H1 (cell line): ENCODE data around the gene NOC2L. TPM values are rescaled to one million over a fixed set of nuclear protein-coding genes. Genes with fewer than 3 reads are reported as not detected.

Source experiments
- BCL11A ChIP-seq, 2 experiments: IDR thresholded peaks; one replicate each; pipeline ENCODE4 v1.6.1; 2011; ENCODE audit warnings: low read depth in 2 of 2, low read length in 2 of 2, mild to moderate bottlenecking in 2 of 2
- BRCA1 ChIP-seq: IDR thresholded peaks from 2 replicates; pipeline ENCODE4 v1.6.1; 2012; ENCODE audit warnings: low read depth, low read length, improper control_type of control experiment
- CBX5 ChIP-seq: fragments of 300-800, 300-1000 bp; sonication (generic); IDR thresholded peaks from 2 replicates; pipeline ENCODE4 v1.7.1; 2016; ENCODE audit warnings: antibody characterized with exemption, low read length, low read depth
- CREB1 ChIP-seq: IDR thresholded peaks from 2 replicates; pipeline ENCODE4 v1.6.1; 2012; ENCODE audit warnings: inconsistent platforms
- CTBP2 ChIP-seq: IDR thresholded peaks from 2 replicates; pipeline ENCODE4 v1.7.0; 2011; ENCODE audit warnings: borderline replicate concordance, mild to moderate bottlenecking, moderate library complexity, mixed read lengths, low read length; ENCODE audit not compliant: insufficient read depth, insufficient read length
- EGR1 ChIP-seq: IDR thresholded peaks from 2 replicates; pipeline ENCODE4 v1.6.1; 2011; ENCODE audit warnings: low read depth, low read length, borderline replicate concordance
- EZH2 ChIP-seq: fragments of 200-600 bp; sonication (generic); IDR thresholded peaks from 2 replicates; pipeline ENCODE4 v1.7.1; 2012; ENCODE audit warnings: low read depth, mild to moderate bottlenecking, moderate library complexity, low read length, inconsistent platforms; ENCODE audit not compliant: severe bottlenecking
- JUN ChIP-seq: IDR thresholded peaks from 2 replicates; pipeline ENCODE4 v1.6.1; 2011; ENCODE audit warnings: low read depth, mild to moderate bottlenecking, improper control_type of control experiment, low read length
- MAFK ChIP-seq: IDR thresholded peaks from 2 replicates; pipeline ENCODE4 v1.6.1; 2012; ENCODE audit warnings: low read depth, mild to moderate bottlenecking, improper control_type of control experiment, low read length
- NANOG ChIP-seq: IDR thresholded peaks from 2 replicates; pipeline ENCODE4 v1.6.1; 2011; ENCODE audit warnings: low read length, low read depth, mild to moderate bottlenecking, inconsistent platforms; ENCODE audit not compliant: insufficient read depth, poor library complexity, severe bottlenecking
- PHF8 ChIP-seq: fragments of 200-600 bp; sonication (generic); conservative IDR thresholded peaks from 2 replicates; pipeline ENCODE4 v1.7.1; 2012; ENCODE audit warnings: low read depth, mild to moderate bottlenecking, inconsistent platforms, low read length, moderate library complexity
- POLR2A ChIP-seq, 2 experiments: IDR thresholded peaks; 1 replicate in 1 of 2; 2 replicates in 1 of 2; pipeline ENCODE4 v1.6.1; 2011; ENCODE audit warnings: low read depth in 2 of 2, low read length in 2 of 2, mild to moderate bottlenecking in 2 of 2; ENCODE audit errors: control extremely low read depth in 1 of 2
- RBBP5 ChIP-seq: IDR thresholded peaks from 2 replicates; pipeline ENCODE4 v1.7.1; 2012; ENCODE audit warnings: low read depth, mild to moderate bottlenecking, inconsistent platforms, low read length, moderate library complexity, borderline replicate concordance
- RNF2 ChIP-seq: fragments of 200-900, 300-1000 bp; sonication (generic); IDR thresholded peaks from 2 replicates; pipeline ENCODE4 v1.7.1; 2016; ENCODE audit warnings: borderline replicate concordance, low read depth, mild to moderate bottlenecking, antibody characterized with exemption, low read length; ENCODE audit not compliant: poor library complexity, severe bottlenecking; ENCODE audit errors: missing control alignments
- SAP30 ChIP-seq: fragments of 300-600 bp; sonication (generic); IDR thresholded peaks from 2 replicates; pipeline ENCODE4 v1.7.1; 2012; ENCODE audit warnings: low read length, moderate library complexity, mild to moderate bottlenecking, inconsistent platforms; ENCODE audit not compliant: insufficient read depth, insufficient replicate concordance
- SIN3A ChIP-seq, 2 experiments: IDR thresholded peaks in 1 of 2; conservative IDR thresholded peaks in 1 of 2; 2 replicates each; pipeline ENCODE4 v1.6.1; 2011 to 2012; ENCODE audit warnings: low read length in 2 of 2, improper control_type of control experiment in 1 of 2, low read depth in 1 of 2, mild to moderate bottlenecking in 1 of 2
- SRF ChIP-seq: IDR thresholded peaks from 2 replicates; pipeline ENCODE4 v1.6.1; 2011; ENCODE audit warnings: mild to moderate bottlenecking, low read depth, low read length, moderate library complexity
- SUZ12 ChIP-seq: fragments of 200-600 bp; sonication (generic); IDR thresholded peaks from 2 replicates; pipeline ENCODE4 v1.6.1; 2012; ENCODE audit warnings: mild to moderate bottlenecking, inconsistent platforms, low read length, moderate library complexity, mixed read lengths
- TAF1 ChIP-seq: IDR thresholded peaks from 2 replicates; pipeline ENCODE4 v1.6.1; 2011; ENCODE audit warnings: mild to moderate bottlenecking, low read depth, low read length
- TCF12 ChIP-seq: IDR thresholded peaks from 2 replicates; pipeline ENCODE4 v1.6.1; 2011; ENCODE audit warnings: low read depth, mild to moderate bottlenecking, low read length
- polyA plus RNA-seq, 7 experiments: library from polyadenylated mRNA; depleted of rRNA in 3 of 7; stranded (reverse) in 5 of 7; unstranded in 2 of 7; fragments of >200 nt in 5 of 7; fragments of 200-250 nt in 2 of 7; gene quantifications; 1 replicate in 5 of 7; 2 replicates in 1 of 7; 4 replicates in 1 of 7; pipeline versions ENCODE4 v1.2.1 to v1.2.3, GENCODE V29; 2011 to 2013; ENCODE audit warnings: missing spikeins in 2 of 7, mixed read lengths in 2 of 7
- total RNA-seq: library from RNA; stranded (reverse); fragmentation: NEBNext Ultra II Directional; extraction: Animal tissue kit (Norgen Biotek cat#: 25700); gene quantifications from 2 replicates; pipeline ENCODE4 v1.2.1, GENCODE V29; 2021
- TF ChIP-seq, protein P1 (sequence below): IDR thresholded peaks from 2 replicates; pipeline ENCODE4 v1.6.1; 2012; ENCODE audit warnings: inconsistent platforms

NOC2L gene
- total and polyA plus RNA-seq, 2 of the 8 experiments (the other 6 are each of a cell fraction or from before 2014, with no cell fraction given): 74.7 to 130 TPM

DNA sequence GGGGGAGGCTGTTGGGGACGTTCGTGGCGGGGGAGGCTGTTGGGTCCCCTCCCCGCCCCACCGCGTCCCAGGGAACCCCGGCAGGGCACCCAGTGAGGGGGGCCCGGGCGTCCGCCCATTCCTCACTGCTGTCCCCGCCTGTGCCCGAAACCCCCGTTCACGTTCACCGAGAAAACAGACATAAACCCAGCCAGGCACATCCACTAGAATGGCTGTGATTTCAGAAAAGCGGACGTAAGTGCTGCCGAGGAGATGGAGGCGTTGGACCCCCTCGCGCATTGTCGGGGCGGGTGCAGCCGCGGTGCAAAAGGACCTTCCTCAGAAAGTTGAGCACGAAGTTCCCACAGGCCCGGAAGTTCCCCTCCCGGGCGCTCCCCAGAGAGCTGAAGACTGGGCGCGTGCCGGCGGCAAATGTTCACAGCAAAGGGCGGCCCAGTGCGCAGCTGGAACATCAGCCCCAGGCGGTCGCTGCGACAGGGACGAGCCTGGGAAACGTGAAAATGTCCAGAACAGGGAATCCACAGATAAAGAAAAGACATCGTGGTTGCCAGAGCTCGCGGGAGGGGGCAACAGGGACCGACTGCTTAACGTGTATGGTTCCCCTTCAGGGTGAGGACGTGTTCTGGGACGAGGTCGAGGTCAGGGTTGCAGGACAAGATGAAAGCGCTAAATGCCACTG, 53.8 kb downstream of the NOC2L start (continued):
- TF ChIP-seq SAP30: no peak
- TF ChIP-seq EGR1: no peak
- peak; percentile 69 for TF ChIP-seq EZH2
- no peak for TF ChIP-seq TCF12
- TF ChIP-seq, protein P1, sequence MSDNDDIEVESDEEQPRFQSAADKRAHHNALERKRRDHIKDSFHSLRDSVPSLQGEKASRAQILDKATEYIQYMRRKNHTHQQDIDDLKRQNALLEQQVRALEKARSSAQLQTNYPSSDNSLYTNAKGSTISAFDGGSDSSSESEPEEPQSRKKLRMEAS: peak; percentile 70
- TF ChIP-seq JUN: no peak
- peak; percentile 27 for TF ChIP-seq RNF2
- TF ChIP-seq MAFK: no peak
- TF ChIP-seq NANOG: no peak
- 0 out of 2 replicates have a peak, but pooled peaks have one; percentile 33 for TF ChIP-seq RBBP5
- no peak for TF ChIP-seq PHF8
- no peak for TF ChIP-seq SIN3A (conservative IDR thresholded peaks at IDR 0.05 in 1 of 2, IDR thresholded peaks at IDR 0.05 in 1 of 2; ENCODE audit: low read depth in 1 of 2, low read length in 2 of 2)
- TF ChIP-seq TAF1: no peak
- peak; percentile 77 for TF ChIP-seq SUZ12
- no peak for TF ChIP-seq POLR2A (IDR thresholded peaks at IDR 0.05; ENCODE audit: control extremely low read depth in 1 of 2, low read depth in 2 of 2, low read length in 2 of 2)
- TF ChIP-seq BCL11A (IDR thresholded peaks at IDR 0.05; ENCODE audit: low read depth in 2 of 2, low read length in 2 of 2): no peak
- TF ChIP-seq CREB1: no peak
- no peak for TF ChIP-seq SRF
- no peak for TF ChIP-seq CBX5
- no peak for TF ChIP-seq CTBP2
- TF ChIP-seq BRCA1: no peak
